Endothelial cell (in vitro differentiated cells): Measurements from ENCODE around the gene PTPRQ. TPM values are rescaled to one million over a fixed set of nuclear protein-coding genes. Genes with fewer than 3 reads are reported as not detected.

Experiments
- DNase-seq: peaks from one replicate; pipeline ENCODE4 v3.0.0; 2021; ENCODE audit warnings: low spot score
- H3K27ac Mint-ChIP-seq: one replicate; pipeline ENCODE4 v1.8.0; 2021; ENCODE audit warnings: mixed read lengths, inconsistent platforms; ENCODE audit not compliant: unreplicated experiment
- H3K27me3 Mint-ChIP-seq: one replicate; pipeline ENCODE4 v1.8.0; 2021; ENCODE audit warnings: mild to moderate bottlenecking, moderate library complexity, mixed read lengths, inconsistent platforms; ENCODE audit not compliant: unreplicated experiment
- H3K36me3 Mint-ChIP-seq: one replicate; pipeline ENCODE4 v1.8.0; 2021; ENCODE audit warnings: mild to moderate bottlenecking, low read depth, mixed read lengths, inconsistent platforms; ENCODE audit not compliant: unreplicated experiment
- H3K4me1 Mint-ChIP-seq: one replicate; pipeline ENCODE4 v1.8.0; 2021; ENCODE audit warnings: mild to moderate bottlenecking, mixed read lengths, inconsistent platforms; ENCODE audit not compliant: unreplicated experiment
- H3K4me3 Mint-ChIP-seq: one replicate; pipeline ENCODE4 v1.8.0; 2021; ENCODE audit warnings: mild to moderate bottlenecking, mixed read lengths, inconsistent platforms; ENCODE audit not compliant: unreplicated experiment
- H3K9me3 Mint-ChIP-seq: one replicate; pipeline ENCODE4 v1.8.0; 2021; ENCODE audit warnings: mixed read lengths, inconsistent platforms; ENCODE audit not compliant: unreplicated experiment
- CTCF ChIP-seq: fragments of 200-600 bp; sonication (generic); IDR thresholded peaks from one replicate; pipeline ENCODE4 v1.5.0; 2021; ENCODE audit warnings: antibody characterized with exemption; ENCODE audit not compliant: unreplicated experiment
- total RNA-seq: library from RNA; stranded (reverse); fragmentation: NEBNext Ultra II Directional; extraction: Animal tissue kit (Norgen Biotek cat#: 25700); gene quantifications from one replicate; pipeline ENCODE4 v1.2.1, GENCODE V29; 2021; ENCODE audit not compliant: unreplicated experiment

Gene PTPRQ
- total RNA-seq, 1 donor from 2014 or later = not detected

GRCh38 chr12:80641936-80642335, 197.9 kb downstream of the PTPRQ start:
- TF ChIP-seq CTCF = no peak
- Mint-ChIP-seq H3K27ac (no peak overlapping the region), H3K9me3 (no peaks in the 10 kb centered on the region), H3K36me3 (no peaks in the 10 kb centered on the region), H3K27me3 (no peaks in the 10 kb centered on the region), H3K4me1 (no peaks in the 10 kb centered on the region), H3K4me3 (no peak overlapping the region)
- DNase-seq = no peak

GRCh38 chr12:80643961-80644360, 199.9 kb downstream of the PTPRQ start:
- Mint-ChIP-seq H3K36me3 (no peaks in the 10 kb centered on the region), H3K4me3 (no peak overlapping the region), H3K27me3 (no peaks in the 10 kb centered on the region), H3K4me1 (no peaks in the 10 kb centered on the region), H3K27ac (no peak overlapping the region), H3K9me3 (no peaks in the 10 kb centered on the region)
- DNase-seq = no peak
- TF ChIP-seq CTCF = no peak

- Mint-ChIP-seq H3K9me3 (no peaks in the 10 kb centered on the region), H3K27ac (no peak overlapping the region), H3K27me3 (no peaks in the 10 kb centered on the region), H3K4me3 (no peak overlapping the region), H3K36me3 (no peaks in the 10 kb centered on the region), H3K4me1 (no peaks in the 10 kb centered on the region)
- no peak for DNase-seq
- TF ChIP-seq CTCF = no peak
These were observed 204.8 kb downstream of the PTPRQ start for GRCh38 chr12:80648881-80649280.

GRCh38 chr12:80655751-80656150, 211.7 kb downstream of the PTPRQ start:
- Mint-ChIP-seq H3K4me1 (no peaks in the 10 kb centered on the region), H3K9me3 (no peaks in the 10 kb centered on the region), H3K27me3 (no peaks in the 10 kb centered on the region), H3K4me3 (no peak overlapping the region), H3K36me3 (no peaks in the 10 kb centered on the region), H3K27ac (no peak overlapping the region)
- TF ChIP-seq CTCF = no peak
- no peak for DNase-seq

- no peak for TF ChIP-seq CTCF
- Mint-ChIP-seq H3K4me1 (no peaks in the 10 kb centered on the region), H3K36me3 (no peaks in the 10 kb centered on the region), H3K9me3 (no peaks in the 10 kb centered on the region), H3K4me3 (no peak overlapping the region), H3K27me3 (no peaks in the 10 kb centered on the region), H3K27ac (no peak overlapping the region)
- DNase-seq = no peak
These were observed 215.6 kb downstream of the PTPRQ start for GRCh38 chr12:80659512-80660063.
